HG03342 (cell line): ENCODE measurements around the gene TTF2.
"Not testable (repeated sequence)": the region's sequence is repeated elsewhere in the genome, so short reads cannot be mapped to it uniquely, and the experiment has no call there.

Experiments used
- ATAC-seq: cut with Tn5 transposase; IDR thresholded peaks from one replicate; pipeline ENCODE4 v1.9.1; 2021; ENCODE audit warnings: mild to moderate bottlenecking, moderate library complexity; ENCODE audit not compliant: unreplicated experiment

The TTF2 gene

DNA sequence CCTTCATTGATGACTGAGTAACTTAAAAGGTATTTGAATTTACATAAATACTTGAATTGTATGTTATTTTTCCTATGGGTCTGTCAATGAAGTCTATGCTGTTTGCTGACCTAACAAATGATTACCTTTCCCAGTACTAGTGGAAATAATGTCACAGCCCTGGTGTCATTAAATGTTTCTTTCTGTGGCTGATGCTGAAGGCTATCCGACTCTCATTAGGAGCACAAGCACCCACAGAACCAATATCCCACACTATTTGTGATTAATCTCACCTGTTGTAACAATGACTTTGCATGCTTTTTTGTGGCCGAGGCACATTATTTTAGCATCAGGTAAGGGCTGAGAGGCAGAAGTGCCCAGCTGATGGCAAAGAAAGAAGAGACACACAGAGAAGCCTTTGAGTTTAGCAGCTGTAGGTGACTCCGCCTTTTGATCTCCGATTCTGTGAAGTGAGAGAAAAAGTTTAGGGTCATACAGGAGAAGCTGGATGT lies 87.3 kb downstream of the TTF2 start:
- ATAC-seq: no peak

DNA sequence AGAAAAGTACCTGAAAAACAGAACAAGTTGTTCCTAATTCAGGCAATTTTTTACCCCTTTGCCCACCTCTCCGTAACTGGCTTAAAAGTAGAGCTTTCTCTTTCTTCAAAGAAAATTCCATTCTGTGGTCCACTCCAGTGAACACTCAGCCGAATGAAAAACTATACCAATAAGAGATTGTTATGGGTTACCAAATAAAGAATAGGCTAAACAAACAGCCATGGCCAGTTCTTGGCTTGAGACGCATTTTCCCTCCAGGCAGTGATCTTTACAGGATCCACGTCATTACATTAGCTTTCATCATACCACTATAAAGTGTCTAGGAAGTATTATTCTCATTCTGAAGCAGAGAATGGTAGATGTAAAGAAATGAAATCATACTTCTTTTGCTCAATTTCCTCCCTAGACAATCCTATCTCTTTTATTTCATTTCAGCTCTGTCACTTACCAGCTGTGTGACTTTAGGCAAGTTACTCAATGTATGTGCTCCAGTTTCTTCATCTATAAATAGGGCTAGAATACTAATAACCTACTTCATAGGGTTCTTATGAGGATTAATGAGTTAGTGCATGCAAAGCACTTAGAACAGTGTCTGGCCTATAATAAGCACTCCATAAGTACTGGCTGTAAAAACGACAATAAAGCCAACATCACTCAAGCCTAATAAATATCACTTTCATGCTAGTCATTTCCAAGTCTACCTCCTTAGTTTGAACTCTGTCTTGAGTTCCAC lies 87.9 kb downstream of the TTF2 start:
- ATAC-seq: no peak

DNA sequence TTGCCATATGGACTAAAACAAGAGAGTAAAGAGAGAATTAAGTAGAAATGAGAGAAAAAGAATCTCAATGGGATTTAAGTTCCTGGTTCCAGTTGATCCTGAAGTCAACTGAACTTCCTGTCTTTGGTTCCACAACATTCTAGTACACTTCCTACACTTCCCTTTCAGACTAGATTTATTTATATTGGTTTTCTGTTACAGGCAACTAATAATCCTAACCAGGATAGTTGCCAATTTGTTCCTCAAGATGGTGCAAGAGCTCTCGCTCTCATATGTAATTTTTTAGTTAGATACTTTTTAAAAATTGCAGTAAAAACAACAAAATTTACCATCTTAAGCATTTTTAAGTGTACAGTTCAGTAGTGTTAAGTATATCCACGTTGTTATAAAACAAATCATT lies 90.2 kb downstream of the TTF2 start:
- ATAC-seq: no peak

GRCh38 chr1:117151305-117151704 lies 91.2 kb downstream of the TTF2 start:
- ATAC-seq: not testable (repeated sequence)
